ENCODE measurements around the gene PIWIL1. TPM values are rescaled to one million over a fixed set of nuclear protein-coding genes. Genes with fewer than 3 reads are reported as not detected.

The PIWIL1 gene
- total and polyA plus RNA-seq, 2 of the 4 experiments (the other 2 are of a cell fraction), result not detected

GRCh38 chr12:130335517-130336392 is 1.9 kb upstream of the PIWIL1 start:
- Histone ChIP-seq H3K23ac (ENCODE audit: low read depth, low read length) (no peak overlapping the region), H2AK5ac (ENCODE audit: low read depth, low read length) (no peak overlapping the region), H4K20me1 (ENCODE audit: insufficient read depth, low read length) (no peaks in the 10 kb centered on the region), H3K9me3 (ENCODE audit: control insufficient read depth, insufficient read depth, low read length) (peaks cover 20% of the 10 kb centered on the region), H3K14ac (replicated peaks; ENCODE audit: low read depth, low read length) (no peak overlapping the region), H3K4me3 (ENCODE audit: insufficient read depth, low read depth, low read length) (no peak overlapping the region), H2BK5ac (ENCODE audit: low read depth, low read length, poor library complexity, severe bottlenecking) (no peak overlapping the region), H3K4me1 (ENCODE audit: control insufficient read depth, insufficient read depth, low read length) (no peaks in the 10 kb centered on the region), H4K5ac (ENCODE audit: low read depth, low read length) (no peak overlapping the region), H4K91ac (ENCODE audit: insufficient read depth, low read depth, low read length) (no peak overlapping the region), H3K36me3 (ENCODE audit: control insufficient read depth, insufficient read depth, low read length) (no peaks in the 10 kb centered on the region), H3K27ac (ENCODE audit: insufficient read depth, low read length) (no peak overlapping the region), H2AK9ac (replicated peaks; ENCODE audit: low read depth, low read length, poor library complexity) (no peak overlapping the region), H4K8ac (ENCODE audit: low read depth in 2 of 2, low read length in 2 of 2) (no peak overlapping the region), H3K4ac (ENCODE audit: low read depth, low read length) (no peak overlapping the region), H3K18ac (ENCODE audit: low read depth, low read length) (no peak overlapping the region), H3K79me1 (ENCODE audit: low read depth in 1 of 2, low read length in 2 of 2) (no peaks in the 10 kb centered on the region), H3K56ac (ENCODE audit: extremely low read depth, insufficient read depth, low read length) (no peak overlapping the region), H3K4me2 (ENCODE audit: low read depth, low read length) (no peak overlapping the region), H2BK15ac (ENCODE audit: low read depth, low read length) (no peak overlapping the region), H2BK20ac (ENCODE audit: low read depth, low read length) (no peak overlapping the region), H3K9ac (ENCODE audit: low read depth, low read length) (no peak overlapping the region), H3K27me3 (ENCODE audit: control insufficient read depth, insufficient read depth, low read length) (no peaks in the 10 kb centered on the region), H2BK120ac (ENCODE audit: low read depth, low read length) (no peak overlapping the region), H2AFZ (replicated peaks; ENCODE audit: low read length, poor library complexity) (no peak overlapping the region), H3K9me1 (ENCODE audit: insufficient read depth, low read length) (no peaks in the 10 kb centered on the region)
- POLR2A ChIA-PET (ENCODE audit: unreplicated experiment), result no interaction called here
- WGBS, 2 experiments (ENCODE audit: extremely low coverage in 2 of 2, insufficient read length in 1 of 2), result no CpG with 5 or more reads among the region's 15 CpGs
- no TSS peak for BruUV-seq (replicated peaks)
- CTCF ChIA-PET, result interaction anchor here (0.6 to 1.5 kb wide), 2 partner anchors 9 to 284 kb away, joined by 3 to 11 read pairs; no protein-coding TSS in a partner anchor
- dilution Hi-C loops (cut with HindIII; ENCODE audit: low sequenced_read_pairs, unreplicated experiment) (no loop called here), intact Hi-C loops (cut with micrococcal nuclease) (no loop called here), in situ Hi-C loops (cut with MboI; ENCODE audit: low sequenced_read_pairs) (no loop called here)
- peak; percentile 34 for DNase-seq
- no peak for ATAC-seq (ENCODE audit: low read depth)
- TF ChIP-seq CEBPB (IDR thresholded peaks at IDR 0.05; ENCODE audit: low read depth, low read length) (no peak), MAZ (IDR thresholded peaks at IDR 0.05; ENCODE audit: borderline replicate concordance, low read depth, low read length) (no peak), BHLHE40 (IDR thresholded peaks at IDR 0.05; ENCODE audit: low read depth, low read length) (no peak), USF2 (IDR thresholded peaks at IDR 0.05; ENCODE audit: low read depth, low read length) (no peak), ELK1 (IDR thresholded peaks at IDR 0.05; ENCODE audit: borderline replicate concordance, low read depth, low read length) (no peak), RCOR1 (IDR thresholded peaks at IDR 0.05; ENCODE audit: insufficient replicate concordance, low read length) (no peak), MAFK (IDR thresholded peaks at IDR 0.05; ENCODE audit: low read depth, low read length) (no peak), RFX5 (IDR thresholded peaks at IDR 0.05; ENCODE audit: low read depth, low read length) (no peak), NFE2L2 (IDR thresholded peaks at IDR 0.05; ENCODE audit: low read depth, low read length) (no peak), MXI1 (IDR thresholded peaks at IDR 0.05; ENCODE audit: borderline replicate concordance, low read depth, low read length) (no peak), RAD21 (IDR thresholded peaks at IDR 0.05; ENCODE audit: low read length) (peak; percentile 67), POLR2A (IDR thresholded peaks at IDR 0.05; ENCODE audit: low read depth, low read length) (no peak), FOS (IDR thresholded peaks at IDR 0.05; ENCODE audit: low read depth, low read length) (no peak), SMC3 (IDR thresholded peaks at IDR 0.05; ENCODE audit: low read depth, low read length) (peak; percentile 44), CTCF (conservative IDR thresholded peaks at IDR 0.05; ENCODE audit: low read depth, low read length) (peak; percentile 57)

All from IMR-90 (cell line).